ENCODE data around the gene PSMD7.
A peak's percentile ranks its signal among the peaks of the same experiment; 100 is the strongest.

PSMD7 gene

GRCh38 chr16:74296432-74297144, at the start of gene PSMD7:
Gene PSMD7, plus strand, starts transcription at chr16:74296814. Its CDS starts 101 bp downstream, at chr16:74296915.
- DNase-seq, result peak; percentile 91

- no peak for DNase-seq
These were observed 47.4 kb upstream of the PSMD7 start for GRCh38 chr16:74249254-74249653.

GRCh38 chr16:74249846-74250245, 46.8 kb upstream of the PSMD7 start:
- no peak for DNase-seq

GRCh38 chr16:74252329-74252728, 44.3 kb upstream of the PSMD7 start:
- DNase-seq, result no peak

GRCh38 chr16:74253161-74253938, 43.3 kb upstream of the PSMD7 start:
- DNase-seq, result no peak

- DNase-seq, result no peak
These were observed 39.6 kb upstream of the PSMD7 start for GRCh38 chr16:74257061-74257460.

GRCh38 chr16:74261068-74261467, 35.5 kb upstream of the PSMD7 start:
- peak; percentile 17 for DNase-seq

GRCh38 chr16:74264811-74265210, 31.8 kb upstream of the PSMD7 start:
- DNase-seq, result no peak

GRCh38 chr16:74268372-74268782, 28.2 kb upstream of the PSMD7 start:
- DNase-seq, result no peak

- peak; percentile 2 for DNase-seq
These were observed 24.7 kb upstream of the PSMD7 start for GRCh38 chr16:74271872-74272271.

- peak; percentile 33 for DNase-seq
These were observed 21.5 kb upstream of the PSMD7 start for GRCh38 chr16:74275031-74275636.

GRCh38 chr16:74275711-74276110, 20.9 kb upstream of the PSMD7 start:
- no peak for DNase-seq

GRCh38 chr16:74277974-74278373, 18.6 kb upstream of the PSMD7 start:
- DNase-seq, result no peak

GRCh38 chr16:74279266-74279665, 17.3 kb upstream of the PSMD7 start:
- no peak for DNase-seq

- DNase-seq, result no peak
These were observed 16.8 kb upstream of the PSMD7 start for GRCh38 chr16:74279805-74280204.

GRCh38 chr16:74280448-74280847, 16.2 kb upstream of the PSMD7 start:
- DNase-seq, result no peak

GRCh38 chr16:74281300-74281699, 15.3 kb upstream of the PSMD7 start:
- DNase-seq, result no peak

- no peak for DNase-seq
These were observed 12.9 kb upstream of the PSMD7 start for GRCh38 chr16:74283716-74284115.

- DNase-seq, result no peak
These were observed 8.5 kb upstream of the PSMD7 start for GRCh38 chr16:74288065-74288464.

- DNase-seq, result no peak
These were observed 6.3 kb upstream of the PSMD7 start for GRCh38 chr16:74290356-74290755.

- no peak for DNase-seq
These were observed 5.4 kb upstream of the PSMD7 start for GRCh38 chr16:74291176-74291575.

GRCh38 chr16:74291577-74292208, 4.9 kb upstream of the PSMD7 start:
- peak; percentile 27 for DNase-seq

GRCh38 chr16:74296104-74296431, 546 bp upstream of the PSMD7 start:
- no peak for DNase-seq

Data from fibroblast of skin of right quadriceps (primary cell).